H1 (cell line): ENCODE data around the gene WDFY3. TPM values are rescaled to one million over a fixed set of nuclear protein-coding genes. Genes with fewer than 3 reads are reported as not detected.

Experiments used
- RXRA ChIP-seq: IDR thresholded peaks from 2 replicates; pipeline ENCODE4 v1.6.1; 2011; ENCODE audit warnings: low read depth, mild to moderate bottlenecking, low read length, moderate library complexity; ENCODE audit not compliant: insufficient read depth
- SAP30 ChIP-seq: fragments of 300-600 bp; sonication (generic); IDR thresholded peaks from 2 replicates; pipeline ENCODE4 v1.7.1; 2012; ENCODE audit warnings: low read length, moderate library complexity, mild to moderate bottlenecking, inconsistent platforms; ENCODE audit not compliant: insufficient read depth, insufficient replicate concordance
- polyA plus RNA-seq, 7 experiments: library from polyadenylated mRNA; depleted of rRNA in 3 of 7; stranded (reverse) in 5 of 7; unstranded in 2 of 7; fragments of >200 nt in 5 of 7; fragments of 200-250 nt in 2 of 7; gene quantifications; 1 replicate in 5 of 7; 2 replicates in 1 of 7; 4 replicates in 1 of 7; pipeline versions ENCODE4 v1.2.1 to v1.2.3, GENCODE V29; 2011 to 2013; ENCODE audit warnings: missing spikeins in 2 of 7, mixed read lengths in 2 of 7
- total RNA-seq: library from RNA; stranded (reverse); fragmentation: NEBNext Ultra II Directional; extraction: Animal tissue kit (Norgen Biotek cat#: 25700); gene quantifications from 2 replicates; pipeline ENCODE4 v1.2.1, GENCODE V29; 2021

The WDFY3 gene
- total and polyA plus RNA-seq, 2 of the 8 experiments (the other 6 are each of a cell fraction or from before 2014, with no cell fraction given), result 25.6 to 62.4 TPM

GRCh38 chr4:84672177-84672576 is 294.3 kb downstream of the WDFY3 start (continued):
- TF ChIP-seq SAP30 (no peak), RXRA (no peak)
